Astrocyte (in vitro differentiated cells and primary cell): ENCODE measurements around the gene C1QTNF12. TPM values are rescaled to one million over a fixed set of nuclear protein-coding genes. Genes with fewer than 3 reads are reported as not detected.
"Not testable (repeated sequence)": the region's sequence is repeated elsewhere in the genome, so short reads cannot be mapped to it uniquely, and the experiment has no call there.

Experiments used
- DNase-seq: peaks from one replicate; pipeline ENCODE4 v3.0.0-alpha.2; 2010; ENCODE audit warnings: low read depth
- FAIRE-seq: peaks from 2 replicates; lab custom pipeline; 2011; peaks lifted over from hg19 to GRCh38; lab: Jason Lieb, UNC
- H2AFZ ChIP-seq: 2 replicates; pipeline ENCODE4 v1.6.0; 2012; ENCODE audit warnings: low read depth, low read length, inconsistent platforms
- H3K27ac ChIP-seq: 2 replicates; pipeline ENCODE4 v1.5.1; 2011; ENCODE audit warnings: low read depth, low read length, inconsistent platforms
- H3K27me3 ChIP-seq: 2 replicates; pipeline ENCODE4 v1.6.0; 2011; ENCODE audit warnings: low read length, inconsistent platforms; ENCODE audit not compliant: insufficient read depth
- H3K36me3 ChIP-seq: 2 replicates; pipeline ENCODE4 v1.5.1; 2011; ENCODE audit warnings: low read length, inconsistent platforms; ENCODE audit not compliant: insufficient read depth
- H3K4me1 ChIP-seq: 2 replicates; pipeline ENCODE4 v1.5.1; 2011; ENCODE audit warnings: low read length, inconsistent platforms; ENCODE audit not compliant: insufficient read depth
- H3K4me2 ChIP-seq: 2 replicates; pipeline ENCODE4 v1.6.0; 2012; ENCODE audit warnings: low read length, inconsistent platforms
- H3K4me3 ChIP-seq: 2 replicates; pipeline ENCODE4 v1.5.1; 2011; ENCODE audit warnings: low read depth, mild to moderate bottlenecking, low read length, inconsistent platforms; ENCODE audit not compliant: insufficient read depth
- H3K79me2 ChIP-seq: 2 replicates; pipeline ENCODE4 v1.6.0; 2012; ENCODE audit warnings: mild to moderate bottlenecking, low read length, inconsistent platforms; ENCODE audit not compliant: insufficient read depth
- H3K9ac ChIP-seq: 2 replicates; pipeline ENCODE4 v1.6.0; 2012; ENCODE audit warnings: mild to moderate bottlenecking, low read length, inconsistent platforms
- H3K9me3 ChIP-seq: 2 replicates; pipeline ENCODE4 v1.5.1; 2012; ENCODE audit warnings: low read depth, mild to moderate bottlenecking, low read length, inconsistent platforms; ENCODE audit not compliant: insufficient read depth
- H4K20me1 ChIP-seq: 2 replicates; pipeline ENCODE4 v1.6.0; 2012; ENCODE audit warnings: low read length, inconsistent platforms; ENCODE audit not compliant: insufficient read depth
- H3K27ac Mint-ChIP-seq: one replicate; pipeline ENCODE4 v1.8.0; 2021; ENCODE audit warnings: mild to moderate bottlenecking, mixed read lengths; ENCODE audit not compliant: unreplicated experiment
- H3K27me3 Mint-ChIP-seq: one replicate; pipeline ENCODE4 v1.8.0; 2021; ENCODE audit warnings: low read depth, mixed read lengths; ENCODE audit not compliant: unreplicated experiment
- H3K36me3 Mint-ChIP-seq: one replicate; pipeline ENCODE4 v1.8.0; 2021; ENCODE audit warnings: low read depth, mixed read lengths; ENCODE audit not compliant: unreplicated experiment
- H3K4me1 Mint-ChIP-seq: one replicate; pipeline ENCODE4 v1.8.0; 2021; ENCODE audit warnings: low read depth, mixed read lengths; ENCODE audit not compliant: unreplicated experiment
- H3K4me3 Mint-ChIP-seq: one replicate; pipeline ENCODE4 v1.8.0; 2021; ENCODE audit warnings: mild to moderate bottlenecking, moderate library complexity, mixed read lengths; ENCODE audit not compliant: unreplicated experiment
- H3K9me3 Mint-ChIP-seq: one replicate; pipeline ENCODE4 v1.8.0; 2021; ENCODE audit warnings: mild to moderate bottlenecking, mixed read lengths; ENCODE audit not compliant: unreplicated experiment
- CTCF ChIP-seq: IDR thresholded peaks from 2 replicates; pipeline ENCODE4 v1.5.1; 2011; ENCODE audit warnings: low read depth, mild to moderate bottlenecking, inconsistent platforms, low read length, moderate library complexity; ENCODE audit not compliant: insufficient read depth
- EZH2 ChIP-seq: IDR thresholded peaks from 2 replicates; pipeline ENCODE4 v1.6.1; 2012; ENCODE audit warnings: mild to moderate bottlenecking, low read length, inconsistent platforms; ENCODE audit not compliant: insufficient read depth
- total RNA-seq: library from RNA; stranded (reverse); gene quantifications from 2 replicates; pipeline ENCODE4 v1.2.1, GENCODE V29; 2021

The C1QTNF12 gene
- total RNA-seq, 1 donor from 2014 or later, result 3.9 TPM

GRCh38 chr1:1250786-1251284 is 4.3 kb upstream of the C1QTNF12 start:
- no peak for FAIRE-seq
- Histone ChIP-seq H3K4me3 (no peak overlapping the region), H4K20me1 (peaks cover 32% of the 10 kb centered on the region), H2AFZ (no peak overlapping the region), H3K9ac (no peak overlapping the region), H3K27me3 (peaks cover 3% of the 10 kb centered on the region), H3K9me3 (no peaks in the 10 kb centered on the region), H3K4me2 (no peak overlapping the region), H3K79me2 (no peaks in the 10 kb centered on the region), H3K27ac (no peak overlapping the region), H3K36me3 (peaks cover under 1% of the 10 kb centered on the region), H3K4me1 (no peaks in the 10 kb centered on the region)
- no peak overlapping the region for H3K4me3 Mint-ChIP-seq
- no peaks in the 10 kb centered on the region for H3K27me3 Mint-ChIP-seq
- H3K9me3 Mint-ChIP-seq, result no peaks in the 10 kb centered on the region
- no peak for TF ChIP-seq EZH2
- no peak for TF ChIP-seq CTCF
- no peak for DNase-seq
- H3K27ac Mint-ChIP-seq, result peak overlapping the region; percentile 53
- H3K4me1 Mint-ChIP-seq, result peaks cover 4% of the 10 kb centered on the region
- H3K36me3 Mint-ChIP-seq, result peaks cover 9% of the 10 kb centered on the region

- not testable (repeated sequence) for H3K4me3 ChIP-seq, H3K27me3 ChIP-seq, H3K9me3 Mint-ChIP-seq, H3K4me3 Mint-ChIP-seq, DNase-seq, H3K4me1 Mint-ChIP-seq, H3K36me3 ChIP-seq, H3K9me3 ChIP-seq, H3K4me1 ChIP-seq, H3K4me2 ChIP-seq, H3K27me3 Mint-ChIP-seq, H3K27ac Mint-ChIP-seq, H3K36me3 Mint-ChIP-seq, H3K79me2 ChIP-seq, H3K9ac ChIP-seq, FAIRE-seq, H2AFZ ChIP-seq, H3K27ac ChIP-seq
- H4K20me1 ChIP-seq, result peaks cover 10% of the 10 kb centered on the region
Measured at GRCh38 chr1:1248009-1248913, 1.7 kb upstream of the C1QTNF12 start.

- no peak for FAIRE-seq
Measured at GRCh38 chr1:1247341-1247913, 905 bp upstream of the C1QTNF12 start.

More at GRCh38 chr1:1247341-1247913, 905 bp upstream of the C1QTNF12 start:
- H3K4me1 ChIP-seq, result no peaks in the 10 kb centered on the region
- Mint-ChIP-seq H3K9me3 (no peaks in the 10 kb centered on the region), H3K4me1 (peaks cover 3% of the 10 kb centered on the region), H3K4me3 (no peak overlapping the region), H3K27ac (no peak overlapping the region), H3K27me3 (no peaks in the 10 kb centered on the region), H3K36me3 (peaks cover 2% of the 10 kb centered on the region)
- TF ChIP-seq CTCF (no peak), EZH2 (no peak)
- no peaks in the 10 kb centered on the region for H3K36me3 ChIP-seq
- H3K9me3 ChIP-seq, result no peaks in the 10 kb centered on the region
- no peak overlapping the region for H2AFZ ChIP-seq
- H3K4me2 ChIP-seq, result no peak overlapping the region
- no peak overlapping the region for H3K4me3 ChIP-seq
- peaks cover 3% of the 10 kb centered on the region for H3K27me3 ChIP-seq
- peaks cover 6% of the 10 kb centered on the region for H4K20me1 ChIP-seq
- H3K9ac ChIP-seq, result no peak overlapping the region
- no peak overlapping the region for H3K27ac ChIP-seq
- DNase-seq, result no peak
- no peaks in the 10 kb centered on the region for H3K79me2 ChIP-seq
